NCI-H460 (cell line): ENCODE data around the gene CSRNP2. TPM values are rescaled to one million over a fixed set of nuclear protein-coding genes. Genes with fewer than 3 reads are reported as not detected.

Experiments used
- small RNA-seq, 2 experiments: library from RNA; depleted of rRNA; stranded (forward); fragments of <200 nt; gene quantifications; one replicate each; pipeline ENCODE3, GENCODE V24; 2014
- total RNA-seq: library from RNA; depleted of rRNA; stranded (reverse); fragments of >200 nt; shearing (Covaris generic); gene quantifications from 2 replicates; pipeline ENCODE4 v1.2.3, GENCODE V29; 2014; rRNA removed

CSRNP2 gene
- total RNA-seq, 1 experiment from 2014 or later, result 20.6 TPM

Small RNA genes within 50 kb of the gene (small RNA-seq; reads per million reads assigned to genes)
- gene RNU6-1273P (0 reads per million in 2 experiments), gene RNU6-87P (0 reads per million in 2 experiments)

Other genes with a start within 250 kb of the CSRNP2 start
- gene TMPRSS12, start 240.7 kb downstream of the CSRNP2 start, total RNA-seq, result not detected in 2 replicates
- not detected in 2 replicates for gene HIGD1C, start 131.1 kb downstream of the CSRNP2 start, total RNA-seq
- gene SLC11A2, start 57.2 kb downstream of the CSRNP2 start, total RNA-seq, result 37.5 and 54.2 TPM in 2 replicates
- 63.0 and 72.1 TPM in 2 replicates for gene LETMD1, start 35.3 kb downstream of the CSRNP2 start, total RNA-seq
- 10.2 and 13.7 TPM in 2 replicates for gene TFCP2, start 89.5 kb upstream of the CSRNP2 start, total RNA-seq
- 2.3 and 4.7 TPM in 2 replicates for gene POU6F1, start 134.5 kb upstream of the CSRNP2 start, total RNA-seq
- 329 TPM in 2 replicates for gene DAZAP2, start 155.2 kb upstream of the CSRNP2 start, total RNA-seq
- gene SMAGP, start 186.8 kb upstream of the CSRNP2 start, total RNA-seq, result 12.3 TPM in 2 replicates
- not detected in 2 replicates for gene BIN2, start 240.6 kb upstream of the CSRNP2 start, total RNA-seq